CD4-positive, CD25-positive, alpha-beta regulatory T cell (primary cell): ENCODE results near the gene LRRC1. TPM values are rescaled to one million over a fixed set of nuclear protein-coding genes. Genes with fewer than 3 reads are reported as not detected.

Source experiments
- ATAC-seq, 2 donors: fragments of 150-1000 bp; cut with Tn5 transposase; one replicate each; pipeline ENCODE4 v1.10.0; 2021; ENCODE audit warnings: low read depth in 2 of 2, moderate number of reproducible peaks in 2 of 2, moderate library complexity in 1 of 2
- DNase-seq, 3 donors: peaks; one replicate each; pipeline versions ENCODE4 v3.0.0 to v3.0.0-alpha.2; 2012 to 2022; ENCODE audit warnings: mixed read lengths in 1 of 3
- H3K27ac ChIP-seq: one replicate; pipeline ENCODE4 v1.7.0; 2013; ENCODE audit warnings: mild to moderate bottlenecking, low read length; ENCODE audit not compliant: insufficient read depth, poor library complexity, severe bottlenecking
- H3K27me3 ChIP-seq: one replicate; pipeline ENCODE4 v1.7.0; 2013; ENCODE audit warnings: low read length; ENCODE audit not compliant: control insufficient read depth, insufficient read depth
- H3K36me3 ChIP-seq: one replicate; pipeline ENCODE4 v1.7.0; 2013; ENCODE audit warnings: mild to moderate bottlenecking, low read length, moderate library complexity; ENCODE audit not compliant: control insufficient read depth, insufficient read depth
- H3K4me1 ChIP-seq: 2 replicates; pipeline ENCODE4 v1.7.0; 2013; ENCODE audit warnings: mild to moderate bottlenecking, low read length; ENCODE audit not compliant: insufficient read depth, control insufficient read depth, poor library complexity, severe bottlenecking
- H3K4me3 ChIP-seq: one replicate; pipeline ENCODE4 v1.7.0; 2013; ENCODE audit warnings: low read depth, mild to moderate bottlenecking, low read length, moderate library complexity
- H3K9me3 ChIP-seq, 2 experiments: 1 replicate in 1 of 2; 2 replicates in 1 of 2; pipeline ENCODE4 v1.7.0; 2013; ENCODE audit warnings: low read length in 2 of 2, mild to moderate bottlenecking in 1 of 2, moderate library complexity in 1 of 2; ENCODE audit not compliant: control insufficient read depth in 2 of 2
- H3K27ac Mint-ChIP-seq, 3 donors: one replicate each; pipeline ENCODE4 v1.8.0; 2020 to 2022; ENCODE audit warnings: mild to moderate bottlenecking in 3 of 3, mixed read lengths in 3 of 3, moderate library complexity in 2 of 3
- H3K27me3 Mint-ChIP-seq: one replicate; pipeline ENCODE4 v1.8.0; 2022; ENCODE audit warnings: mild to moderate bottlenecking, mixed read lengths
- H3K36me3 Mint-ChIP-seq: one replicate; pipeline ENCODE4 v1.8.0; 2020; ENCODE audit warnings: mixed read lengths
- H3K4me1 Mint-ChIP-seq, 4 donors: one replicate each; pipeline ENCODE4 v1.8.0; 2020 to 2022; ENCODE audit warnings: mixed read lengths in 4 of 4, mild to moderate bottlenecking in 1 of 4
- H3K4me3 Mint-ChIP-seq, 4 donors: one replicate each; pipeline ENCODE4 v1.8.0; 2020 to 2022; ENCODE audit warnings: mild to moderate bottlenecking in 4 of 4, mixed read lengths in 4 of 4, moderate library complexity in 3 of 4
- H3K9me3 Mint-ChIP-seq, 7 donors: one replicate each; pipeline ENCODE4 v1.8.0; 2020 to 2022; ENCODE audit warnings: mixed read lengths in 7 of 7, mild to moderate bottlenecking in 3 of 7, moderate library complexity in 2 of 7
- polyA plus RNA-seq, 4 donors: library from polyadenylated mRNA; unstranded; fragments of 300-500 nt; fragmentation: Illumina TruSeq; gene quantifications; one replicate each; pipeline ENCODE4 v1.2.3, GENCODE V29; 2021
- total RNA-seq: library from RNA; stranded (reverse); gene quantifications from one replicate; pipeline ENCODE4 v1.2.3, GENCODE V29; 2022

LRRC1 gene
- total and polyA plus RNA-seq, 5 donors from 2014 or later: 0.37 to 1.4 (median 1.0) TPM

DNA sequence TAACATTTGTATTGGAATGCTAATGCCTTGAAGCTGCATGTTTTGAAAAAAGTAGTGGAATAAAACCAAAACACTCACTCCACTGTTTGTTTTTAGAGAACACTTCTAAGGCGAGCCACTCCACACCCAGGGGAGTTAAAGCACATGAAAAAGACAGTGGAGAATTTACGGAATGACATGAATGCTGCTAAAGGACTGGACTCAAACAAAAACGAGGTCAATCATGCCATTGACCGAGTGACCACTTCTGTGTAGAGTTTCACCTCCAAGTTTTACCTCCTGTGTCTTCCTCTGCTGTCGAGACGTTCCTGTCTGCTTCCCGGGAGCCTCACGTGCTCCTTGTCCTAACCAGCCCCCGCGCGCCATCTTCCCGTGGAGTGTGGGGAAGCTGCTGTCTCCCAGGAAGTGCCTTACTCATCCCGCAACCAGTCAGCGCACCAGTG lies 127.8 kb downstream of the LRRC1 start:
- no peaks in the 10 kb centered on the region for H3K27me3 Mint-ChIP-seq
- Histone ChIP-seq H3K4me3 (no peak overlapping the region), H3K27me3 (no peaks in the 10 kb centered on the region), H3K9me3 (no peaks in the 10 kb centered on the region), H3K36me3 (peaks cover 2% of the 10 kb centered on the region), H3K27ac (no peak overlapping the region), H3K4me1 (no peaks in the 10 kb centered on the region)
- H3K27ac Mint-ChIP-seq: peak overlapping the region in 1 of 3 donors; percentile 74
- H3K36me3 Mint-ChIP-seq: no peaks in the 10 kb centered on the region
- no peaks in the 10 kb centered on the region for H3K9me3 Mint-ChIP-seq
- ATAC-seq: no peak
- H3K4me3 Mint-ChIP-seq: no peak overlapping the region
- no peaks in the 10 kb centered on the region for H3K4me1 Mint-ChIP-seq
- DNase-seq: no peak

DNA sequence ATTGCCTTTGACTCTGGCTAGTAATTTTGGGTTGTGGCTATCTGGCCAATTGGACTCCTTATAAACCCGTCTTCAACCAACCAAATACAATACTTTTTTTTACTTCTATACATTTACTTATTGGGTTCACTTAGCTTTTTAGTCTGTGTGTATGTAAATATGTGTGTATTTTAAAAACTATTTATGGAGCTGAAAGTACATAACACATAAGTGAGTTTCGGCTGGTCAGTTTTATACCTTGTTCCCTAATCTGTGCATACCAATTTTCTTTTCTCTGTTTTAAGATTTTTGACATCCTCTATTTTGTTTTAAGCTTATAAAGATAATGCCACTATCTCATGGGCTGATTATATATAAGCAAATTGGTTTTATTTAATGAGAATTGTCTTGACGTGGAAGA lies 129.5 kb downstream of the LRRC1 start:
- Histone ChIP-seq H3K36me3 (peaks cover 2% of the 10 kb centered on the region), H3K4me1 (no peaks in the 10 kb centered on the region), H3K27ac (no peak overlapping the region), H3K4me3 (no peak overlapping the region), H3K27me3 (no peaks in the 10 kb centered on the region), H3K9me3 (no peaks in the 10 kb centered on the region)
- H3K36me3 Mint-ChIP-seq: no peaks in the 10 kb centered on the region
- H3K27ac Mint-ChIP-seq: no peak overlapping the region
- H3K9me3 Mint-ChIP-seq: no peaks in the 10 kb centered on the region
- ATAC-seq (no peak), DNase-seq (no peak)
- H3K27me3 Mint-ChIP-seq: no peaks in the 10 kb centered on the region
- no peaks in the 10 kb centered on the region for H3K4me1 Mint-ChIP-seq
- no peak overlapping the region for H3K4me3 Mint-ChIP-seq

GRCh38 chr6:53924821-53925422 lies 130.1 kb downstream of the LRRC1 start:
- Mint-ChIP-seq H3K4me3 (no peak overlapping the region), H3K9me3 (no peaks in the 10 kb centered on the region), H3K4me1 (no peaks in the 10 kb centered on the region), H3K36me3 (no peaks in the 10 kb centered on the region), H3K27me3 (no peaks in the 10 kb centered on the region), H3K27ac (no peak overlapping the region)
- DNase-seq (no peak), ATAC-seq (no peak)
- no peaks in the 10 kb centered on the region for H3K27me3 ChIP-seq
- H3K36me3 ChIP-seq: peaks cover 2% of the 10 kb centered on the region
- H3K4me1 ChIP-seq: no peaks in the 10 kb centered on the region
- H3K9me3 ChIP-seq: no peaks in the 10 kb centered on the region
- no peak overlapping the region for H3K4me3 ChIP-seq
- H3K27ac ChIP-seq: no peak overlapping the region

GRCh38 chr6:53925891-53926290 lies 131.1 kb downstream of the LRRC1 start:
- H3K4me3 ChIP-seq: no peak overlapping the region
- no peak overlapping the region for H3K27ac Mint-ChIP-seq

GRCh38 chr6:53926505-53926904 lies 131.7 kb downstream of the LRRC1 start:
- no peak overlapping the region for H3K4me3 Mint-ChIP-seq
- no peak overlapping the region for H3K27ac Mint-ChIP-seq
- H3K27me3 Mint-ChIP-seq: no peaks in the 10 kb centered on the region
- H3K9me3 ChIP-seq: no peaks in the 10 kb centered on the region
- H3K36me3 ChIP-seq: peaks cover 2% of the 10 kb centered on the region
- no peak overlapping the region for H3K4me3 ChIP-seq
- ATAC-seq (no peak), DNase-seq (no peak)
- H3K27ac ChIP-seq: no peak overlapping the region
- no peaks in the 10 kb centered on the region for H3K27me3 ChIP-seq
- H3K9me3 Mint-ChIP-seq: peaks cover 0 to 2% (median 0%) of the 10 kb centered on the region in 7 donors
- no peaks in the 10 kb centered on the region for H3K4me1 Mint-ChIP-seq
- H3K36me3 Mint-ChIP-seq: no peaks in the 10 kb centered on the region
- no peaks in the 10 kb centered on the region for H3K4me1 ChIP-seq

More at GRCh38 chr6:53925891-53926290, 131.1 kb downstream of the LRRC1 start:
- Mint-ChIP-seq H3K4me3 (no peak overlapping the region), H3K9me3 (no peaks in the 10 kb centered on the region), H3K36me3 (no peaks in the 10 kb centered on the region), H3K27me3 (no peaks in the 10 kb centered on the region), H3K4me1 (no peaks in the 10 kb centered on the region)
- ATAC-seq: no peak
- no peaks in the 10 kb centered on the region for H3K9me3 ChIP-seq
- DNase-seq: no peak
- H3K27me3 ChIP-seq: no peaks in the 10 kb centered on the region
- no peak overlapping the region for H3K27ac ChIP-seq
- no peaks in the 10 kb centered on the region for H3K4me1 ChIP-seq
- peaks cover 2% of the 10 kb centered on the region for H3K36me3 ChIP-seq

GRCh38 chr6:53928641-53929040 lies 133.8 kb downstream of the LRRC1 start:
- no peak overlapping the region for H3K4me3 Mint-ChIP-seq
- H3K36me3 Mint-ChIP-seq: no peaks in the 10 kb centered on the region
- H3K27ac ChIP-seq: no peak overlapping the region
- H3K9me3 ChIP-seq: no peaks in the 10 kb centered on the region
- peaks cover 4% of the 10 kb centered on the region for H3K27me3 Mint-ChIP-seq
- H3K27ac Mint-ChIP-seq: no peak overlapping the region
- DNase-seq (no peak), ATAC-seq (no peak)
- H3K4me1 ChIP-seq: no peaks in the 10 kb centered on the region
- H3K27me3 ChIP-seq: no peaks in the 10 kb centered on the region
- H3K36me3 ChIP-seq: no peaks in the 10 kb centered on the region
- no peak overlapping the region for H3K4me3 ChIP-seq
- no peaks in the 10 kb centered on the region for H3K4me1 Mint-ChIP-seq
- peaks cover 0 to 4% (median 0%) of the 10 kb centered on the region in 7 donors for H3K9me3 Mint-ChIP-seq

DNA sequence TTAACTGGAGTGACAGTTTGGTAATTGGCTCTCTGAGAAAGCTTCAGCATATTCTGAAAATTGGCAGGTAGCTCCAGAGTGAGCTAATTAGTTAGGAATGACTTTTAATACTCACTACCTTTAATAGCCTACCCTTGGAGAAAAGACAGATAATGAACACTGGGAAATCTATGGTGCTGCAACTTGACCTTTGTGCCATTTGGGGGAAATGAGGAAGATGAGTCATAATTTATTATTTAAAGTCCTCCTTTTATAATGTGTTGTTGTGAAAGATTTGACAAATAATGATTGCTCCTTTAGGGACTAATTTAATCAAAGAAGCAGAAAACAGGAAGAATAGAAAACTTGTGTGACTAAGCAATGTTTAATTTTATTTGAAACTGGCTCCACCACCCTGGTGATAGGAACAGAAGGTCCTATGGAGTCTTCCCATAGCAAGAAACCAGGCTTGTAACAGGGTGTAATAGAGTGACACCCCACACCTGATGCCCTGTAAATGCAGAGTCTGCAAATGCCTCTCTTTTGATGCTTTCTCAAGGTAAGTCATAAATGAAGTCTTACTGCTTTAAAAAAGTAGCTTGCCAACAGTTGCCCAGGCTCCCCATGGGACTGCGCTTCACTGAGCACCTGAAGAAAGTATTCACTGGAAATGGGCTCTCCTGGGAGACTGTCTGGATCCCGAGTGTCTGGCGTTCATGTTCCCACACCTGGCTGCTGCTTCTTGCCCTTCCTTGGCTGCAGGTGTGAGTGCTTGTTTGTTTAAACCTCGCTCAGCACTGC lies 134.4 kb downstream of the LRRC1 start:
- no peak for DNase-seq
- ATAC-seq: no peak

GRCh38 chr6:53929821-53930120 lies 135.0 kb downstream of the LRRC1 start:
- no peak for ATAC-seq
- DNase-seq: no peak
- no peaks in the 10 kb centered on the region for H3K36me3 ChIP-seq
- H3K4me1 Mint-ChIP-seq: no peaks in the 10 kb centered on the region
- peaks cover 0 to 4% (median 0%) of the 10 kb centered on the region in 7 donors for H3K9me3 Mint-ChIP-seq
- H3K36me3 Mint-ChIP-seq: no peaks in the 10 kb centered on the region
- no peak overlapping the region for H3K27ac Mint-ChIP-seq
- no peaks in the 10 kb centered on the region for H3K4me1 ChIP-seq
- H3K27me3 ChIP-seq: no peaks in the 10 kb centered on the region
- no peak overlapping the region for H3K4me3 Mint-ChIP-seq
- no peaks in the 10 kb centered on the region for H3K9me3 ChIP-seq
- H3K27ac ChIP-seq: no peak overlapping the region
- H3K27me3 Mint-ChIP-seq: peaks cover 4% of the 10 kb centered on the region
- no peak overlapping the region for H3K4me3 ChIP-seq

More for the DNA sequence above, 134.4 kb downstream of the LRRC1 start:
- Mint-ChIP-seq H3K4me3 (no peak overlapping the region), H3K9me3 (peaks cover 0 to 4% (median 0%) of the 10 kb centered on the region in 7 donors), H3K36me3 (no peaks in the 10 kb centered on the region), H3K27ac (no peak overlapping the region), H3K4me1 (no peaks in the 10 kb centered on the region), H3K27me3 (peaks cover 4% of the 10 kb centered on the region)
- Histone ChIP-seq H3K9me3 (no peaks in the 10 kb centered on the region), H3K27ac (no peak overlapping the region), H3K4me1 (no peaks in the 10 kb centered on the region), H3K36me3 (no peaks in the 10 kb centered on the region), H3K27me3 (no peaks in the 10 kb centered on the region), H3K4me3 (no peak overlapping the region)
